ENCODE measurements around the gene GNG8. TPM values are rescaled to one million over a fixed set of nuclear protein-coding genes. Genes with fewer than 3 reads are reported as not detected.

GNG8 gene
- total RNA-seq, 2 donors from 2014 or later, result not detected

DNA sequence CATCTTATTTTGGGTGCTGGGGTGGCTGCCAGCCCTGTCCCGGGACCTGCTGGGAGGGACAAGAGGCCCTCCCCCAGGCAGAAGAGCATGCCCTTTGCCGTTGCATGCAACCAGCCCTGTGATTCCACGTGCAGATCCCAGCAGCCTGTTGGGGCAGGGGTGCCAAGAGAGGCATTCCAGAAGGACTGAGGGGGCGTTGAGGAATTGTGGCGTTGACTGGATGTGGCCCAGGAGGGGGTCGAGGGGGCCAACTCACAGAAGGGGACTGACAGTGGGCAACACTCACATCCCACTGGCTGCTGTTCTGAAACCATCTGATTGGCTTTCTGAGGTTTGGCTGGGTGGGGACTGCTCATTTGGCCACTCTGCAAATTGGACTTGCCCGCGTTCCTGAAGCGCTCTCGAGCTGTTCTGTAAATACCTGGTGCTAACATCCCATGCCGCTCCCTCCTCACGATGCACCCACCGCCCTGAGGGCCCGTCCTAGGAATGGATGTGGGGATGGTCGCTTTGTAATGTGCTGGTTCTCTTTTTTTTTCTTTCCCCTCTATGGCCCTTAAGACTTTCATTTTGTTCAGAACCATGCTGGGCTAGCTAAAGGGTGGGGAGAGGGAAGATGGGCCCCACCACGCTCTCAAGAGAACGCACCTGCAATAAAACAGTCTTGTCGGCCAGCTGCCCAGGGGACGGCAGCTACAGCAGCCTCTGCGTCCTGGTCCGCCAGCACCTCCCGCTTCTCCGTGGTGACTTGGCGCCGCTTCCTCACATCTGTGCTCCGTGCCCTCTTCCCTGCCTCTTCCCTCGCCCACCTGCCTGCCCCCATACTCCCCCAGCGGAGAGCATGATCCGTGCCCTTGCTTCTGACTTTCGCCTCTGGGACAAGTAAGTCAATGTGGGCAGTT, 26.2 kb downstream of the GNG8 start:
- H3K27ac ChIP-seq, result no peak overlapping the region
- no peak overlapping the region for H3K4me3 ChIP-seq
- H3K9me3 ChIP-seq, result no peaks in the 10 kb centered on the region
- no peaks in the 10 kb centered on the region for H3K4me1 ChIP-seq
- intact Hi-C loops (cut with DNase I), result no loop called here
- no peak for DNase-seq
- no peak overlapping the region for H3K9ac ChIP-seq (ENCODE audit: low read depth in 2 of 2, low read length in 2 of 2)
- H3K27me3 ChIP-seq, result no peaks in the 10 kb centered on the region
- TF ChIP-seq CTCF (IDR thresholded peaks at IDR 0.05), result no peak
- peaks cover 30% of the 10 kb centered on the region for H3K36me3 ChIP-seq

- no peak overlapping the region for H3K4me3 ChIP-seq
- no peaks in the 10 kb centered on the region for H3K9me3 ChIP-seq
- peaks cover 3% of the 10 kb centered on the region for H3K4me1 ChIP-seq
- intact Hi-C loops (cut with DNase I), result no loop called here
- H3K27ac ChIP-seq, result no peak overlapping the region
- DNase-seq, result peak; percentile 12
- no peak for TF ChIP-seq CTCF (IDR thresholded peaks at IDR 0.05)
- H3K27me3 ChIP-seq, result no peaks in the 10 kb centered on the region
- no peak overlapping the region for H3K9ac ChIP-seq (ENCODE audit: low read depth in 2 of 2, low read length in 2 of 2)
- peaks cover 30% of the 10 kb centered on the region for H3K36me3 ChIP-seq
These were observed 27.2 kb downstream of the GNG8 start for GRCh38 chr19:46608581-46609345.

DNA sequence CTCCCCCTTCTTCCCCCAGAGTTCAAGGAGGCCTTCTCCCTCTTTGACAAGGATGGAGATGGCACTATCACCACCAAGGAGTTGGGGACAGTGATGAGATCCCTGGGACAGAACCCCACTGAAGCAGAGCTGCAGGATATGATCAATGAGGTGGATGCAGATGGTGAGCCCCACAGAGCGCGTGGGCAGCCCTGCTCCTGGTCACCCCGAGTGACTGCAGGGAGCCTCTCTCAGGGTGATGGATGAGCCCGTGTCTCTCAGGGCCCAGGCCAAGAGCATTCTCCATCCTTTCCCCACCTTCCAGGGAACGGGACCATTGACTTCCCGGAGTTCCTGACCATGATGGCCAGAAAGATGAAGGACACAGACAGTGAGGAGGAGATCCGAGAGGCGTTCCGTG, 27.8 kb downstream of the GNG8 start:
- TF ChIP-seq CTCF (IDR thresholded peaks at IDR 0.05), result no peak
- peak; percentile 10 for DNase-seq
- Histone ChIP-seq H3K9ac (ENCODE audit: low read depth in 2 of 2, low read length in 2 of 2) (no peak overlapping the region), H3K9me3 (no peaks in the 10 kb centered on the region), H3K36me3 (peaks cover 30% of the 10 kb centered on the region), H3K27me3 (no peaks in the 10 kb centered on the region), H3K4me3 (no peak overlapping the region), H3K4me1 (peaks cover 9% of the 10 kb centered on the region), H3K27ac (no peak overlapping the region)
- intact Hi-C loops (cut with DNase I), result no loop called here

DNA sequence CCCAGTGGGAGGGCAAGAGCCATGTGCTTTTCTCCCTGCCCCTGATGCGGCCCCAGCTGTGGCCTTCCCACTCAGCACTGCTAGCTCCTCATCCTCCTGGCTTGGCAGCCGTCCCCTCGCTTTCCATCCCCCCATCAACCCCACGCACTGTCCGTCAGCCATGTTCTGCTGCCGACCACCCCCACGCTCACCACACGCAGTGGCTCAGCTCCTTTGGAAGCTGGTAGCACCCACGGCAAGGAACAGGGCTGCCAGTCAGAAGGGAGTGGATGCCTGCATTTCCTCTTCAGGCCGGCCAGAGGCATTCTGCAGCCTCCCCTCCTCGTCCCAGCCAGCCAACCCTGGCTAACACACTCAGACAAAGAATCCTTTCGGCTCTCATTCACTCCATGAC, 28.6 kb downstream of the GNG8 start:
- Histone ChIP-seq H3K9ac (ENCODE audit: low read depth in 2 of 2, low read length in 2 of 2) (no peak overlapping the region), H3K9me3 (no peaks in the 10 kb centered on the region), H3K27ac (no peak overlapping the region), H3K36me3 (peaks cover 30% of the 10 kb centered on the region), H3K4me1 (peaks cover 12% of the 10 kb centered on the region), H3K4me3 (no peak overlapping the region), H3K27me3 (no peaks in the 10 kb centered on the region)
- DNase-seq, result peak; percentile 15
- intact Hi-C loops (cut with DNase I), result no loop called here
- TF ChIP-seq CTCF (IDR thresholded peaks at IDR 0.05), result no peak

DNA sequence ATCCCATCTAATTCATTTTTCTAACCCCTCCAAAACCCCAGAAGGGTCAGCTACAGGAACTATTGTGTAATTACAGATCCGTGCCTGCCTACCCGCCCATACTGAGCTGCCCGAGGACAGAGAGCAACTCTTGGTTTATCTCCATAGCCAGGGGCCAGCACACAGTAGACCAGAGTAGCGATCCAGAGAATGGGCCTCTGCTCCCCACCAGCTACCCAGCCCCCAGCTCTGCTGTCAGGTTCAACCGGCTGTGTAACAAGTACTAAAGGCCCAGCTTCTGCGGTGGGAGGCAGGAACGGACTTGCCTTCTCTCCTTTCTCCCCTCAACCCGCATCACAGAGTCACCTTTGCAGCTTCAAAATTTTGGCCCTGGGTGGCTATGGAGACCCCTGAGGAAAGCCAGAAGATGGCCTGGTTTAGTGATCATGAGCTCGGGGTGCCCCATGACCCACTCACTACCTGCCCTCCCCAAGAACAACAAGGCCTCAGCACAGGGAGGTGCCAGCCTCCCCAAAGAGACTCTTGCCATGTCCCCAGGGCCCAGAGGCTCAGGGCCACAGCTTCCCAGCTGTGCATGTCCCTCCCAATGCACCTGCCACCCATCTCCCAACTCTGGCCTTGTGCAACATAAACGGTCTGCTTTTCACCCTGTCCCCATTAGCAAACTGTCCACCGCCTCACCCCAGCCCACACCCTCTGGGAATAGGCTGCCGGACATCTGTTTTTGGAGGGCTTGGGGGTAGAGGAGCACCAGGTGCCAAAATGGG, 29.1 kb downstream of the GNG8 start:
- Histone ChIP-seq H3K4me1 (peaks cover 12% of the 10 kb centered on the region), H3K36me3 (peaks cover 30% of the 10 kb centered on the region), H3K9ac (ENCODE audit: low read depth in 2 of 2, low read length in 2 of 2) (no peak overlapping the region), H3K27ac (no peak overlapping the region), H3K4me3 (no peak overlapping the region), H3K27me3 (no peaks in the 10 kb centered on the region), H3K9me3 (no peaks in the 10 kb centered on the region)
- TF ChIP-seq CTCF (IDR thresholded peaks at IDR 0.05), result no peak
- peak; percentile 15 for DNase-seq
- intact Hi-C loops (cut with DNase I), result no loop called here

All from colonic mucosa (tissue), 4 donors.